SK-N-SH (cell line): ENCODE measurements around the gene ATP11A. TPM values are rescaled to one million over a fixed set of nuclear protein-coding genes. Genes with fewer than 3 reads are reported as not detected.

Experiments used
- CTCF ChIA-PET: fragments of 300-600, 350-600 bp; formaldehyde crosslinking; extraction: SDS; loops from one replicate; lab custom pipeline; 2021; lab: Yijun Ruan, JAX
- POLR2A ChIA-PET: fragments of 350-600 bp; sonication (Branson Sonifier 250); formaldehyde crosslinking; extraction: SDS; loops from one replicate; lab custom pipeline; 2020; ENCODE audit warnings: antibody characterized with exemption, inconsistent platforms; lab: Yijun Ruan, JAX
- DNase-seq: peaks from one replicate; pipeline ENCODE4 v3.0.0; 2012
- H2AFZ ChIP-seq: fragments of 200-600 bp; sonication (generic); 2 replicates; pipeline ENCODE4 v1.8.1; 2016; ENCODE audit warnings: antibody characterized with exemption, mild to moderate bottlenecking, low read depth
- H3F3A ChIP-seq: fragments of 200-600 bp; sonication (generic); replicated peaks from 2 replicates; pipeline ENCODE3; 2016; ENCODE audit warnings: antibody characterized with exemption, mild to moderate bottlenecking; ENCODE audit not compliant: insufficient read depth
- H3K27ac ChIP-seq, 2 experiments: fragments of 200-500 bp in 1 of 2; fragments of 200-600 bp in 1 of 2; sonication (Bioruptor generic) in 1 of 2; sonication (generic), shearing (Covaris generic) in 1 of 2; 2 replicates each; pipeline versions ENCODE4 v1.5.1 to v1.6.1; 2014 to 2016; ENCODE audit warnings: low read depth in 2 of 2, inconsistent platforms in 1 of 2, low read length in 1 of 2, mild to moderate bottlenecking in 1 of 2, mixed read lengths in 1 of 2
- H3K27me3 ChIP-seq: fragments of 200-600 bp; sonication (generic), shearing (Covaris generic); 2 replicates; pipeline ENCODE4 v1.6.1; 2016; ENCODE audit warnings: mixed run types; ENCODE audit not compliant: insufficient read depth
- H3K36me3 ChIP-seq, 2 experiments: fragments of 200-500 bp in 1 of 2; fragments of 200-600 bp in 1 of 2; sonication (Bioruptor generic) in 1 of 2; sonication (generic) in 1 of 2; replicated peaks in 1 of 2; 2 replicates each; pipeline versions ENCODE3 to v1.5.1; 2014 to 2016; ENCODE audit warnings: low read length in 1 of 2, mild to moderate bottlenecking in 1 of 2; ENCODE audit not compliant: insufficient read depth in 2 of 2, control insufficient read depth in 1 of 2
- H3K4me1 ChIP-seq, 2 experiments: fragments of 200-500 bp in 1 of 2; fragments of 200-600 bp in 1 of 2; sonication (Bioruptor generic) in 1 of 2; sonication (generic), shearing (Covaris generic) in 1 of 2; 2 replicates each; pipeline versions ENCODE4 v1.5.1 to v1.6.1; 2014 to 2016; ENCODE audit warnings: low read depth in 1 of 2, low read length in 1 of 2, mixed run types in 1 of 2; ENCODE audit not compliant: insufficient read depth in 2 of 2, control insufficient read depth in 1 of 2
- H3K4me2 ChIP-seq: fragments of 200-600 bp; sonication (generic), shearing (Covaris generic); 2 replicates; pipeline ENCODE4 v1.6.1; 2017; ENCODE audit warnings: mixed run types
- H3K4me3 ChIP-seq, 2 experiments: fragments of 200-500 bp in 1 of 2; fragments of 200-600 bp in 1 of 2; sonication (Bioruptor generic) in 1 of 2; sonication (generic), shearing (Covaris generic) in 1 of 2; 2 replicates each; pipeline versions ENCODE4 v1.5.1 to v1.8.1; 2014 to 2016; ENCODE audit warnings: low read depth in 2 of 2, inconsistent platforms in 1 of 2, low read length in 1 of 2, mild to moderate bottlenecking in 1 of 2, mixed read lengths in 1 of 2, moderate library complexity in 1 of 2
- H3K79me2 ChIP-seq: fragments of 200-600 bp; sonication (generic); 2 replicates; pipeline ENCODE4 v1.8.1; 2017; ENCODE audit warnings: mild to moderate bottlenecking; ENCODE audit not compliant: insufficient read depth
- H3K9ac ChIP-seq: fragments of 200-600 bp; sonication (generic); 2 replicates; pipeline ENCODE4 v1.6.1; 2017; ENCODE audit warnings: mixed run types
- H3K9me2 ChIP-seq: fragments of 200-600 bp; sonication (generic); 2 replicates; pipeline ENCODE4 v1.6.1; 2017; ENCODE audit warnings: mixed run types
- H3K9me3 ChIP-seq: fragments of 200-600 bp; sonication (generic); 2 replicates; pipeline ENCODE4 v1.6.1; 2017; ENCODE audit warnings: mixed run types, mild to moderate bottlenecking, moderate library complexity
- H4K20me1 ChIP-seq: fragments of 200-600 bp; sonication (generic); 2 replicates; pipeline ENCODE4 v1.6.1; 2017; ENCODE audit warnings: mild to moderate bottlenecking, mixed run types; ENCODE audit not compliant: insufficient read depth
- ELF1 ChIP-seq: IDR thresholded peaks from 2 replicates; pipeline ENCODE4 v1.4.0; 2012
- EP300 ChIP-seq, 2 experiments: IDR thresholded peaks; 2 replicates each; pipeline versions ENCODE4 v1.4.0 to v1.6.1; 2012; ENCODE audit warnings: borderline replicate concordance in 1 of 2, low read depth in 1 of 2, low read length in 1 of 2
- EZH2phosphoT487 ChIP-seq: fragments of 200-600 bp; sonication (generic); IDR thresholded peaks from 2 replicates; pipeline ENCODE4 v1.6.1; 2017; ENCODE audit warnings: low read depth, mixed run types, mild to moderate bottlenecking, antibody characterized with exemption, moderate library complexity, borderline replicate concordance
- FOSL2 ChIP-seq: IDR thresholded peaks from 2 replicates; pipeline ENCODE4 v1.4.0; 2012; ENCODE audit warnings: low read depth, mild to moderate bottlenecking, moderate library complexity, borderline replicate concordance
- FOXM1 ChIP-seq: IDR thresholded peaks from 2 replicates; pipeline ENCODE4 v1.4.0; 2012; ENCODE audit warnings: low read depth, mild to moderate bottlenecking
- JUND ChIP-seq: IDR thresholded peaks from 2 replicates; pipeline ENCODE4 v1.4.0; 2012
- MEF2A ChIP-seq: IDR thresholded peaks from 2 replicates; pipeline ENCODE4 v1.4.0; 2012; ENCODE audit warnings: low read depth, borderline replicate concordance
- MXI1 ChIP-seq: IDR thresholded peaks from 2 replicates; pipeline ENCODE4 v1.6.1; 2012; ENCODE audit warnings: mild to moderate bottlenecking, low read depth, low read length, improper control_type of control experiment
- NFIC ChIP-seq: IDR thresholded peaks from 2 replicates; pipeline ENCODE4 v1.4.0; 2012; ENCODE audit warnings: borderline replicate concordance
- NRF1 ChIP-seq: IDR thresholded peaks from 2 replicates; pipeline ENCODE4 v1.6.1; 2012; ENCODE audit warnings: low read depth, mild to moderate bottlenecking, low read length
- RFX5 ChIP-seq: IDR thresholded peaks from 2 replicates; pipeline ENCODE4 v1.6.1; 2012; ENCODE audit warnings: mild to moderate bottlenecking, improper control_type of control experiment, low read length
- SMC3 ChIP-seq: IDR thresholded peaks from 2 replicates; pipeline ENCODE4 v1.6.1; 2012; ENCODE audit warnings: low read depth, low read length, improper control_type of control experiment
- TAF1 ChIP-seq: IDR thresholded peaks from 2 replicates; pipeline ENCODE4 v1.6.1; 2012; ENCODE audit warnings: low read depth, mild to moderate bottlenecking, low read length, moderate library complexity, borderline replicate concordance
- TCF12 ChIP-seq: IDR thresholded peaks from 2 replicates; pipeline ENCODE4 v1.4.0; 2012
- YY1 ChIP-seq: IDR thresholded peaks from 2 replicates; pipeline ENCODE4 v1.4.0; 2012; ENCODE audit warnings: low read depth, mild to moderate bottlenecking
- WGBS: methylation state at CpG from one replicate; pipeline ENCODE4 v1.1.6; 2017; ENCODE audit warnings: low lambda C conversion rate; 5-methylcytosine and 5-hydroxymethylcytosine counted together
- polyA plus RNA-seq, 3 experiments: library from polyadenylated mRNA; depleted of rRNA; stranded (reverse); fragments of >200 nt; gene quantifications; 2 replicates each; pipeline ENCODE4 v1.2.3, GENCODE V29; 2012
- TF ChIP-seq, protein P1 (sequence below): IDR thresholded peaks from 2 replicates; pipeline ENCODE4 v1.4.0; 2012; ENCODE audit warnings: low read depth, borderline replicate concordance
- TF ChIP-seq, protein P2 (sequence below): IDR thresholded peaks from 2 replicates; pipeline ENCODE4 v1.4.0; 2012; ENCODE audit warnings: low read depth, borderline replicate concordance
- TF ChIP-seq, protein P3 (sequence below): fragments of 200-600 bp; sonication (generic); IDR thresholded peaks from 2 replicates; pipeline ENCODE4 v1.6.1; 2017; ENCODE audit warnings: antibody characterized with exemption, mild to moderate bottlenecking, moderate library complexity
- TF ChIP-seq, protein P4 (sequence below): IDR thresholded peaks from 2 replicates; pipeline ENCODE4 v1.6.1; 2012; ENCODE audit warnings: mild to moderate bottlenecking, low read depth, low read length, moderate library complexity
- TF ChIP-seq, protein P5 (sequence below): IDR thresholded peaks from 2 replicates; pipeline ENCODE4 v1.4.0; 2012; ENCODE audit warnings: low read depth

The ATP11A gene
- polyA plus RNA-seq, 1 of the 3 experiments (the other 2 are of a cell fraction) = 4.1 TPM

DNA sequence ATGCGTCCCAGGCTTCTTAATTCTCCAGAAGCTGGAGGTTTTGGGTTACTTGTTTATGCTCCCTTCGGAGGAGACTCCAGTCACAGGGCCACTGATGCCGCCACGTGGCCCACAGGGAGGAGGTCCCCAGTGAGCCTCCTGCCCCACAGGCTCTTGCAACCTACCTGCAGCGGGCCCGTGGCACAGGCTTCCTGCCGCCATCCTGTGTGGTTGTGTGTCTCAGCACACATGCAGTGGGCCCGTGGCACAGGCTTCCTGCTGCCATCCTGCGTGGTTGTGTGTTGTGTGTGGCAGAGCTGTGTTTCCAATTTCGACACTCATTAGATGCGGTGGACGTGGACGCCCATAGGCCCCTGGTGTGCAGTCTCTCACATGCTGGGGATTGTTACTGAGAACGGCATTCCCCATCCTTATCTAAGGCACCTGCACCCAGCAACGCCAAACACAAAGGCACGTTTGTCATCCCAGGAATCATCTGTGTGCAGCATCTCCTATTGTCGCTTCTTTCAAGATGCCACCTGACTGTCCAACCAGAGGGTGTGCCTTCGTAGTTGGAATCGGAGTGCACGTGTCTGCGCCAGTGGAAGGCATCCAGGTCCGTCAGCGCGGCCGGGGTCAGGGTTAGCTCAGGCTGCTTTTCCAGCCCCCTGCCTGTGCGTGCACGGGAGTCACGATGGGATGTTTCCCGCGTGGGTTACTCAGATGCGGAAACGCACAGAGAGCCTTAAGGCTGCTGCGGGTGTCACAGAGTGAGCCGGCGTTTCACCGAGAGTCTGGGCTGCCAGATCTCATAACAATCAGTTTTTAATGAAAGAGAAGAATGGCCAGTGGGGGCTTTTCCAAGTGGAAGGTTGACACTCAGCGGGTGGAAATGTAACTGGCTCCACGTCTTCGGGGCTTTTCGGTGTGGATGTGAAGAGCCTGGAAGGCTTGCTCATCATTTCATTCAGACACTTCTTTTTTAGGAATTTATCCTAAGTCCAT lies 119.8 kb downstream of the ATP11A start:
- Histone ChIP-seq H3K9me3 (no peaks in the 10 kb centered on the region), H2AFZ (no peak overlapping the region), H3K79me2 (no peaks in the 10 kb centered on the region), H3F3A (no peaks in the 10 kb centered on the region), H3K9ac (no peak overlapping the region), H3K4me2 (no peak overlapping the region), H3K4me3 (no peak overlapping the region), H3K27ac (no peak overlapping the region), H3K36me3 (peaks cover 3 to 7% of the 10 kb centered on the region in 2 experiments), H3K4me1 (no peaks in the 10 kb centered on the region), H3K27me3 (no peaks in the 10 kb centered on the region), H3K9me2 (no peaks in the 10 kb centered on the region), H4K20me1 (no peaks in the 10 kb centered on the region)
- ChIA-PET POLR2A (no interaction called here), CTCF (interaction anchor here (1.1 kb wide), 1 partner anchor 169 kb away, joined by 3 read pairs; no protein-coding TSS in a partner anchor)
- no peak for DNase-seq
- TF ChIP-seq FOXM1 (no peak), ELF1 (no peak), NRF1 (no peak), NFIC (no peak), YY1 (no peak), FOSL2 (no peak), MXI1 (no peak), RFX5 (no peak), MEF2A (no peak), EP300 (IDR thresholded peaks at IDR 0.05; ENCODE audit: borderline replicate concordance in 1 of 2, low read depth in 1 of 2, low read length in 1 of 2) (no peak), SMC3 (no peak), JUND (no peak), TCF12 (no peak), EZH2phosphoT487 (no peak), TAF1 (no peak)
- TF ChIP-seq, protein P1, sequence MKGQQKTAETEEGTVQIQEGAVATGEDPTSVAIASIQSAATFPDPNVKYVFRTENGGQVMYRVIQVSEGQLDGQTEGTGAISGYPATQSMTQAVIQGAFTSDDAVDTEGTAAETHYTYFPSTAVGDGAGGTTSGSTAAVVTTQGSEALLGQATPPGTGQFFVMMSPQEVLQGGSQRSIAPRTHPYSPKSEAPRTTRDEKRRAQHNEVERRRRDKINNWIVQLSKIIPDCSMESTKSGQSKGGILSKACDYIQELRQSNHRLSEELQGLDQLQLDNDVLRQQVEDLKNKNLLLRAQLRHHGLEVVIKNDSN = no peak
- TF ChIP-seq, protein P2, sequence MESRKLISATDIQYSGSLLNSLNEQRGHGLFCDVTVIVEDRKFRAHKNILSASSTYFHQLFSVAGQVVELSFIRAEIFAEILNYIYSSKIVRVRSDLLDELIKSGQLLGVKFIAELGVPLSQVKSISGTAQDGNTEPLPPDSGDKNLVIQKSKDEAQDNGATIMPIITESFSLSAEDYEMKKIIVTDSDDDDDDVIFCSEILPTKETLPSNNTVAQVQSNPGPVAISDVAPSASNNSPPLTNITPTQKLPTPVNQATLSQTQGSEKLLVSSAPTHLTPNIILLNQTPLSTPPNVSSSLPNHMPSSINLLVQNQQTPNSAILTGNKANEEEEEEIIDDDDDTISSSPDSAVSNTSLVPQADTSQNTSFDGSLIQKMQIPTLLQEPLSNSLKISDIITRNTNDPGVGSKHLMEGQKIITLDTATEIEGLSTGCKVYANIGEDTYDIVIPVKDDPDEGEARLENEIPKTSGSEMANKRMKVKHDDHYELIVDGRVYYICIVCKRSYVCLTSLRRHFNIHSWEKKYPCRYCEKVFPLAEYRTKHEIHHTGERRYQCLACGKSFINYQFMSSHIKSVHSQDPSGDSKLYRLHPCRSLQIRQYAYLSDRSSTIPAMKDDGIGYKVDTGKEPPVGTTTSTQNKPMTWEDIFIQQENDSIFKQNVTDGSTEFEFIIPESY = no peak
- TF ChIP-seq, protein P3, sequence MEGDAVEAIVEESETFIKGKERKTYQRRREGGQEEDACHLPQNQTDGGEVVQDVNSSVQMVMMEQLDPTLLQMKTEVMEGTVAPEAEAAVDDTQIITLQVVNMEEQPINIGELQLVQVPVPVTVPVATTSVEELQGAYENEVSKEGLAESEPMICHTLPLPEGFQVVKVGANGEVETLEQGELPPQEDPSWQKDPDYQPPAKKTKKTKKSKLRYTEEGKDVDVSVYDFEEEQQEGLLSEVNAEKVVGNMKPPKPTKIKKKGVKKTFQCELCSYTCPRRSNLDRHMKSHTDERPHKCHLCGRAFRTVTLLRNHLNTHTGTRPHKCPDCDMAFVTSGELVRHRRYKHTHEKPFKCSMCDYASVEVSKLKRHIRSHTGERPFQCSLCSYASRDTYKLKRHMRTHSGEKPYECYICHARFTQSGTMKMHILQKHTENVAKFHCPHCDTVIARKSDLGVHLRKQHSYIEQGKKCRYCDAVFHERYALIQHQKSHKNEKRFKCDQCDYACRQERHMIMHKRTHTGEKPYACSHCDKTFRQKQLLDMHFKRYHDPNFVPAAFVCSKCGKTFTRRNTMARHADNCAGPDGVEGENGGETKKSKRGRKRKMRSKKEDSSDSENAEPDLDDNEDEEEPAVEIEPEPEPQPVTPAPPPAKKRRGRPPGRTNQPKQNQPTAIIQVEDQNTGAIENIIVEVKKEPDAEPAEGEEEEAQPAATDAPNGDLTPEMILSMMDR = no peak
- TF ChIP-seq, protein P4, sequence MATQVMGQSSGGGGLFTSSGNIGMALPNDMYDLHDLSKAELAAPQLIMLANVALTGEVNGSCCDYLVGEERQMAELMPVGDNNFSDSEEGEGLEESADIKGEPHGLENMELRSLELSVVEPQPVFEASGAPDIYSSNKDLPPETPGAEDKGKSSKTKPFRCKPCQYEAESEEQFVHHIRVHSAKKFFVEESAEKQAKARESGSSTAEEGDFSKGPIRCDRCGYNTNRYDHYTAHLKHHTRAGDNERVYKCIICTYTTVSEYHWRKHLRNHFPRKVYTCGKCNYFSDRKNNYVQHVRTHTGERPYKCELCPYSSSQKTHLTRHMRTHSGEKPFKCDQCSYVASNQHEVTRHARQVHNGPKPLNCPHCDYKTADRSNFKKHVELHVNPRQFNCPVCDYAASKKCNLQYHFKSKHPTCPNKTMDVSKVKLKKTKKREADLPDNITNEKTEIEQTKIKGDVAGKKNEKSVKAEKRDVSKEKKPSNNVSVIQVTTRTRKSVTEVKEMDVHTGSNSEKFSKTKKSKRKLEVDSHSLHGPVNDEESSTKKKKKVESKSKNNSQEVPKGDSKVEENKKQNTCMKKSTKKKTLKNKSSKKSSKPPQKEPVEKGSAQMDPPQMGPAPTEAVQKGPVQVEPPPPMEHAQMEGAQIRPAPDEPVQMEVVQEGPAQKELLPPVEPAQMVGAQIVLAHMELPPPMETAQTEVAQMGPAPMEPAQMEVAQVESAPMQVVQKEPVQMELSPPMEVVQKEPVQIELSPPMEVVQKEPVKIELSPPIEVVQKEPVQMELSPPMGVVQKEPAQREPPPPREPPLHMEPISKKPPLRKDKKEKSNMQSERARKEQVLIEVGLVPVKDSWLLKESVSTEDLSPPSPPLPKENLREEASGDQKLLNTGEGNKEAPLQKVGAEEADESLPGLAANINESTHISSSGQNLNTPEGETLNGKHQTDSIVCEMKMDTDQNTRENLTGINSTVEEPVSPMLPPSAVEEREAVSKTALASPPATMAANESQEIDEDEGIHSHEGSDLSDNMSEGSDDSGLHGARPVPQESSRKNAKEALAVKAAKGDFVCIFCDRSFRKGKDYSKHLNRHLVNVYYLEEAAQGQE = no peak
- TF ChIP-seq, protein P5, sequence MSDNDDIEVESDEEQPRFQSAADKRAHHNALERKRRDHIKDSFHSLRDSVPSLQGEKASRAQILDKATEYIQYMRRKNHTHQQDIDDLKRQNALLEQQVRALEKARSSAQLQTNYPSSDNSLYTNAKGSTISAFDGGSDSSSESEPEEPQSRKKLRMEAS = no peak
- WGBS = 98% methylated on average over 33 of the region's 40 CpGs
